Esophagus muscularis mucosa (tissue), 4 donors: ENCODE measurements around the gene VAX1.

Source experiments
- CTCF ChIP-seq, 3 experiments: fragments of 200-600 bp in 2 of 3; fragments of 450-650 bp in 1 of 3; sonication (generic) in 2 of 3; IDR thresholded peaks; one replicate each; pipeline ENCODE4 v1.5.1; 2017 to 2019; ENCODE audit warnings: antibody characterized with exemption in 3 of 3, mild to moderate bottlenecking in 2 of 3, moderate library complexity in 1 of 3
- EP300 ChIP-seq: sonication (generic); formaldehyde crosslinking; IDR thresholded peaks from one replicate; pipeline ENCODE4 v1.6.1; 2017; ENCODE audit warnings: antibody characterized with exemption
- POLR2A ChIP-seq: fragments of 450-650 bp; IDR thresholded peaks from one replicate; pipeline ENCODE4 v1.6.1; 2017; ENCODE audit warnings: antibody characterized with exemption, moderate library complexity, mild to moderate bottlenecking, low read depth
- POLR2AphosphoS5 ChIP-seq, 2 donors: sonication (generic); formaldehyde crosslinking; IDR thresholded peaks; one replicate each; pipeline ENCODE4 v1.6.1; 2017; ENCODE audit warnings: antibody characterized with exemption in 2 of 2

- TF ChIP-seq CTCF (IDR thresholded peaks at IDR 0.05) (no peak), POLR2A (no peak), POLR2AphosphoS5 (IDR thresholded peaks at IDR 0.05) (no peak), EP300 (no peak)
Observed at GRCh38 chr10:117163061-117163953, 25.2 kb upstream of the VAX1 start.
